Common myeloid progenitor, CD34-positive (primary cell): ENCODE data around the gene SFRP5.

Experiments used
- CTCF ChIA-PET: fragments of 350-600 bp; sonication (Branson Sonifier 250); formaldehyde crosslinking; loops from one replicate; lab custom pipeline; 2021; ENCODE audit warnings: antibody characterized with exemption; lab: Charles Lee
- POLR2A ChIA-PET: fragments of 350-600 bp; sonication (Branson Sonifier 250); formaldehyde crosslinking; loops from one replicate; lab custom pipeline; 2021; ENCODE audit warnings: antibody characterized with exemption; lab: Charles Lee
- DNase-seq, 3 donors: peaks; one replicate each; pipeline versions ENCODE4 v3.0.0 to v3.0.0-alpha.2; 2013
- H3K27ac ChIP-seq, 2 experiments: 1 replicate in 1 of 2; 2 replicates in 1 of 2; pipeline ENCODE4 v1.7.0; 2013; ENCODE audit warnings: inconsistent platforms in 2 of 2, low read length in 2 of 2, mild to moderate bottlenecking in 2 of 2, low read depth in 1 of 2, moderate library complexity in 1 of 2; ENCODE audit not compliant: severe bottlenecking in 2 of 2, insufficient read depth in 1 of 2, poor library complexity in 1 of 2
- H3K27me3 ChIP-seq, 5 experiments: replicated peaks in 2 of 5; 1 replicate in 3 of 5; 2 replicates in 2 of 5; pipeline versions ENCODE4 v1.6.1 to v1.7.0; 2013; ENCODE audit warnings: low read length in 4 of 5, mild to moderate bottlenecking in 2 of 5, moderate library complexity in 2 of 5, inconsistent platforms in 1 of 5; ENCODE audit not compliant: insufficient read depth in 5 of 5, control insufficient read depth in 4 of 5
- H3K36me3 ChIP-seq, 4 experiments: 1 replicate in 2 of 4; 2 replicates in 2 of 4; pipeline versions ENCODE4 v1.6.1 to v1.7.0; 2013; ENCODE audit warnings: low read length in 3 of 4, control low read depth in 1 of 4, mild to moderate bottlenecking in 1 of 4; ENCODE audit not compliant: control insufficient read depth in 4 of 4, insufficient read depth in 4 of 4
- H3K4me1 ChIP-seq, 4 experiments: 1 replicate in 3 of 4; 2 replicates in 1 of 4; pipeline versions ENCODE4 v1.6.1 to v1.7.1; 2013; ENCODE audit warnings: low read length in 3 of 4, mild to moderate bottlenecking in 3 of 4, control low read depth in 1 of 4, inconsistent platforms in 1 of 4, moderate library complexity in 1 of 4; ENCODE audit not compliant: control insufficient read depth in 4 of 4, insufficient read depth in 4 of 4; ENCODE audit errors: control extremely low read depth in 1 of 4
- H3K4me3 ChIP-seq, 7 experiments: 1 replicate in 4 of 7; 2 replicates in 3 of 7; pipeline versions ENCODE4 v1.5.1 to v1.7.0; 2013; ENCODE audit warnings: mild to moderate bottlenecking in 7 of 7, low read length in 6 of 7, moderate library complexity in 6 of 7, inconsistent platforms in 2 of 7, low read depth in 2 of 7, control low read depth in 1 of 7; ENCODE audit not compliant: insufficient read depth in 4 of 7, control insufficient read depth in 1 of 7; ENCODE audit errors: extremely low read depth in 1 of 7
- H3K9me3 ChIP-seq, 5 experiments: 1 replicate in 4 of 5; 2 replicates in 1 of 5; pipeline versions ENCODE4 v1.6.1 to v1.7.1; 2013; ENCODE audit warnings: low read length in 4 of 5, mild to moderate bottlenecking in 2 of 5, inconsistent platforms in 1 of 5, low read depth in 1 of 5, moderate library complexity in 1 of 5; ENCODE audit not compliant: control insufficient read depth in 4 of 5, insufficient read depth in 2 of 5; ENCODE audit errors: control extremely low read depth in 1 of 5
- WGBS: methylation state at CpG from one replicate; pipeline ENCODE4 v1.1.5; 2013; ENCODE audit not compliant: insufficient coverage; 5-methylcytosine and 5-hydroxymethylcytosine counted together

The SFRP5 gene

GRCh38 chr10:97721871-97722780, 49.7 kb downstream of the SFRP5 start:
- peaks cover 0 to 14% (median 6%) of the 10 kb centered on the region in 4 experiments for H3K36me3 ChIP-seq
- H3K4me3 ChIP-seq, result no peak overlapping the region
- H3K27me3 ChIP-seq, result no peaks in the 10 kb centered on the region
- peaks cover 0 to 13% (median 7%) of the 10 kb centered on the region in 4 experiments for H3K4me1 ChIP-seq
- no peaks in the 10 kb centered on the region for H3K9me3 ChIP-seq
- WGBS, result 85% methylated on average over 8 of the region's 12 CpGs
- DNase-seq, result no peak
- CTCF ChIA-PET, result interaction anchor here (0.8 to 21.7 kb wide), 5 partner anchors 5 to 45 kb away, joined by 3 to 623 read pairs (median 24); partner anchors contain the start of genes MARVELD1 and ZFYVE27
- no peak overlapping the region for H3K27ac ChIP-seq
- POLR2A ChIA-PET, result no interaction called here

- WGBS, result 90% methylated on average over 1 of the region's 2 CpGs
- Histone ChIP-seq H3K36me3 (peaks cover 0 to 16% (median 9%) of the 10 kb centered on the region in 4 experiments), H3K4me1 (peaks cover 0 to 19% (median 18%) of the 10 kb centered on the region in 4 experiments), H3K27me3 (no peaks in the 10 kb centered on the region), H3K4me3 (no peak overlapping the region), H3K9me3 (no peaks in the 10 kb centered on the region), H3K27ac (no peak overlapping the region)
- ChIA-PET POLR2A (no interaction called here), CTCF (interaction anchor here (21.5 to 21.7 kb wide), 2 partner anchors 7 to 8 kb away, joined by 623 read pairs; partner anchors contain the start of genes MARVELD1 and ZFYVE27)
- DNase-seq, result no peak
Measured at GRCh38 chr10:97719602-97720001, 52.2 kb downstream of the SFRP5 start.

GRCh38 chr10:97718659-97719142, 53.1 kb downstream of the SFRP5 start:
- Histone ChIP-seq H3K27ac (peak overlapping the region in 1 of 2 experiments; percentile 34), H3K27me3 (no peaks in the 10 kb centered on the region), H3K4me1 (peaks cover 0 to 27% (median 25%) of the 10 kb centered on the region in 4 experiments), H3K36me3 (peaks cover 0 to 16% (median 9%) of the 10 kb centered on the region in 4 experiments), H3K4me3 (no peak overlapping the region), H3K9me3 (no peaks in the 10 kb centered on the region)
- POLR2A ChIA-PET, result interaction anchor here (0.8 kb wide), 1 partner anchor 29 kb away, joined by 3 read pairs; no protein-coding TSS in a partner anchor
- CTCF ChIA-PET, result interaction anchor here (3.1 to 21.7 kb wide), 3 partner anchors 7 to 41 kb away, joined by 14 to 623 read pairs (median 623); partner anchors contain the start of genes MARVELD1 and ZFYVE27
- WGBS, result 89% methylated on average over 4 of the region's 8 CpGs
- DNase-seq, result no peak

- Histone ChIP-seq H3K9me3 (no peaks in the 10 kb centered on the region), H3K36me3 (peaks cover 0 to 16% (median 9%) of the 10 kb centered on the region in 4 experiments), H3K4me1 (peaks cover 0 to 30% (median 26%) of the 10 kb centered on the region in 4 experiments), H3K27me3 (no peaks in the 10 kb centered on the region), H3K27ac (peak overlapping the region in 1 of 2 experiments; percentile 34), H3K4me3 (no peak overlapping the region)
- ChIA-PET CTCF (interaction anchor here (1.5 to 21.7 kb wide), 4 partner anchors 7 to 41 kb away, joined by 4 to 623 read pairs (median 318); partner anchors contain the start of genes MARVELD1 and ZFYVE27), POLR2A (interaction anchor here (0.8 kb wide), 1 partner anchor 29 kb away, joined by 3 read pairs; no protein-coding TSS in a partner anchor)
- 59% methylated on average over 4 of the region's 6 CpGs for WGBS
- DNase-seq, result peak in 2 of 3 donors; percentile 18 to 42
Measured at GRCh38 chr10:97718178-97718577, 53.6 kb downstream of the SFRP5 start.

- H3K4me3 ChIP-seq, result no peak overlapping the region
- 98% methylated on average over 6 of the region's 7 CpGs for WGBS
- DNase-seq, result no peak
- ChIA-PET CTCF (interaction anchor here (1.5 to 21.7 kb wide), 4 partner anchors 6 to 40 kb away, joined by 4 to 623 read pairs (median 318); partner anchors contain the start of genes MARVELD1 and ZFYVE27), POLR2A (interaction anchor here (0.6 kb wide), 2 partner anchors 409 to 754 kb away, joined by 3 read pairs; no protein-coding TSS in a partner anchor)
- H3K4me1 ChIP-seq, result peaks cover 0 to 35% (median 30%) of the 10 kb centered on the region in 4 experiments
- peak overlapping the region in 1 of 2 experiments; percentile 34 for H3K27ac ChIP-seq
- peaks cover 0 to 16% (median 9%) of the 10 kb centered on the region in 4 experiments for H3K36me3 ChIP-seq
- no peaks in the 10 kb centered on the region for H3K27me3 ChIP-seq
- H3K9me3 ChIP-seq, result no peaks in the 10 kb centered on the region
Measured at GRCh38 chr10:97717627-97718026, 54.2 kb downstream of the SFRP5 start.
